NCI-H2196 (cell line): ENCODE data around the gene OAS3.
"Not testable (repeated sequence)": the region's sequence is repeated elsewhere in the genome, so short reads cannot be mapped to it uniquely, and the experiment has no call there.

Experiments used
- DNase-seq: peaks from one replicate; lab custom pipeline; 2025; ENCODE audit not compliant: unreplicated experiment; lab: John Stamatoyannopoulos, UW

The OAS3 gene, protein sequence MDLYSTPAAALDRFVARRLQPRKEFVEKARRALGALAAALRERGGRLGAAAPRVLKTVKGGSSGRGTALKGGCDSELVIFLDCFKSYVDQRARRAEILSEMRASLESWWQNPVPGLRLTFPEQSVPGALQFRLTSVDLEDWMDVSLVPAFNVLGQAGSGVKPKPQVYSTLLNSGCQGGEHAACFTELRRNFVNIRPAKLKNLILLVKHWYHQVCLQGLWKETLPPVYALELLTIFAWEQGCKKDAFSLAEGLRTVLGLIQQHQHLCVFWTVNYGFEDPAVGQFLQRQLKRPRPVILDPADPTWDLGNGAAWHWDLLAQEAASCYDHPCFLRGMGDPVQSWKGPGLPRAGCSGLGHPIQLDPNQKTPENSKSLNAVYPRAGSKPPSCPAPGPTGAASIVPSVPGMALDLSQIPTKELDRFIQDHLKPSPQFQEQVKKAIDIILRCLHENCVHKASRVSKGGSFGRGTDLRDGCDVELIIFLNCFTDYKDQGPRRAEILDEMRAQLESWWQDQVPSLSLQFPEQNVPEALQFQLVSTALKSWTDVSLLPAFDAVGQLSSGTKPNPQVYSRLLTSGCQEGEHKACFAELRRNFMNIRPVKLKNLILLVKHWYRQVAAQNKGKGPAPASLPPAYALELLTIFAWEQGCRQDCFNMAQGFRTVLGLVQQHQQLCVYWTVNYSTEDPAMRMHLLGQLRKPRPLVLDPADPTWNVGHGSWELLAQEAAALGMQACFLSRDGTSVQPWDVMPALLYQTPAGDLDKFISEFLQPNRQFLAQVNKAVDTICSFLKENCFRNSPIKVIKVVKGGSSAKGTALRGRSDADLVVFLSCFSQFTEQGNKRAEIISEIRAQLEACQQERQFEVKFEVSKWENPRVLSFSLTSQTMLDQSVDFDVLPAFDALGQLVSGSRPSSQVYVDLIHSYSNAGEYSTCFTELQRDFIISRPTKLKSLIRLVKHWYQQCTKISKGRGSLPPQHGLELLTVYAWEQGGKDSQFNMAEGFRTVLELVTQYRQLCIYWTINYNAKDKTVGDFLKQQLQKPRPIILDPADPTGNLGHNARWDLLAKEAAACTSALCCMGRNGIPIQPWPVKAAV

DNA sequence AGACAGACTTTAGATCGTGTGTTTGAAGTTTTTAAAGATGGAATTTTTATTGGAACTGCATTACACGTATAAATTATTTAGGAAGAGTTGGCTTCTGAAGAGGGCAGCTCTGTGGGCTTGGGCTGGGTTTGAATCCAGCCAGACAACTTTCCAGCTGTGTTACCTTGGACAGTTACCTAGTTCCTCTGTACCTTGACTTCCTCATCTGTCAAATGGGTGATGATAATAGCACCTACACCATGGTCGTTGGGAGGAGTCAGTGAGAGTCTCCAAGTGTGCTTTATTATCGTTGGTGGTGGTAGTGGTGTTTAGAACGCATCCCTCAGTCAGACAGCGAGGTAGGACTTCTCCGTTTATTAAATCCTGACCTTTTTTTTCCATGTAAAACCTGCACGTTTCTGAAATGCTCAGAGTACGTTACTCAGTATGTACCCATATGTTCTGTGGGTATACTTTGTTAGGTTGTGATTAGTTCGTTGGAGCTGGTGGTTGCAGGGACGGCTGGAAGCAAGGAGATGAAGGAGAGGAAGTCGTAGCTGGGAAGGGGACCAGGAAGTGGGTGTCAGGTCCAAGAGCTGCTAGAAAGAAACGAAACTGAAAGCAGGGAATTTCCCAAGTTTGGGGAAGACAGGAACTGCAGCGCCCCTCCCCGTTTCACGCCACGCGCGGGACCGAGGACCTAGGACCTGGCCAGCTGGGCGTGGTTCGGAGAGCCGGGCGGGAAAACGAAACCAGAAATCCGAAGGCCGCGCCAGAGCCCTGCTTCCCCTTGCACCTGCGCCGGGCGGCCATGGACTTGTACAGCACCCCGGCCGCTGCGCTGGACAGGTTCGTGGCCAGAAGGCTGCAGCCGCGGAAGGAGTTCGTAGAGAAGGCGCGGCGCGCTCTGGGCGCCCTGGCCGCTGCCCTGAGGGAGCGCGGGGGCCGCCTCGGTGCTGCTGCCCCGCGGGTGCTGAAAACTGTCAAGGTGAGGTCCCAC, at the start of gene OAS3:
Gene OAS3, plus strand, starts transcription at position 734 of the 979 bp plus-strand sequence. Its CDS starts 57 bp downstream, at position 791.
- peak; percentile 73 for DNase-seq

DNA sequence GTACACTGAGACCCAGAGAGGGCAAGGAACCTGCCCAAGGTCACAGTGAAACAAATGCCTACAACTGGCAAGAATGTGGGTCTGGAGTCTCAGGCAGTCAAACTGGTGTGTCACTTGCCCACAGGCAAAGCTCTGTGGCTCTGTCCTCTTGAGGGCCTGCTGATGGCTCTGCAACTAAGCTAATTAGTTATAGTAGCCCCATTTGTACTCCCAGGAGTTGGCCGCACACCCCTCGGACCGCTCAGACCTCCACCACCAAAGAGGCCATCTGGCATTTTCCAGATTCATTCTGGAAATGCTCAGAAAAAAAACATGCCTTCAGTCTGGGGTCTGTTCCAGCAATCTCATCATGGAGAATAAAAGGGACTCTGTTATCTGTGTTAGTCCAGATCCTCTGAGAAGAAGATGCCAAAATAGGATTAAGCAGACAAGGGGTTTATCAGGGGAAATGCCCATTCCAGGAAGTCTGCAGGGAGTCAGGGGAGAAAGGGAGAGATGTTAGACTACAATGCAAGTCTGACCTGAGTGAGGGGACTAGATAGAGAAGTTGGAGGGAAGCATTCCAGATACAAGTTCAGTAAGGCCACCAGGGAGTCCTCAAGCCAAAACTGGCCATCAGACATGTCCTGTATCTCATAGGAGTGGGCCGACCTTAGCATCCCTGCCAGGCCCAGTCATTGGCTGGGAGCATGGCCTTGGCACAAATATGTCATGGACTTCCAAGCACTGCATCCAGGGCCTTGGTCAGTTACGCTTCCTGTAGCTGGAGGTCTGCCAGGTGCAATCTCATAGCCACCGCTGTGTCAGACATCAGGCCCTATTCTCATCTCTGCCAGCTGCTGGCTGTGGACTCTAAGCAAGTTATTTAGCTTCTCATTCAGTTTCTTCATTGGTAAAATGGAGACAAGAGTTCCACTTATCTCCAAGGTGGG, 46.9 kb upstream of the OAS3 start:
- DNase-seq: peak; percentile 74

GRCh38 chr12:112892856-112893255, 45.4 kb upstream of the OAS3 start:
- DNase-seq: no peak

- no peak for DNase-seq
Measured at GRCh38 chr12:112894128-112894527, 44.1 kb upstream of the OAS3 start.

DNA sequence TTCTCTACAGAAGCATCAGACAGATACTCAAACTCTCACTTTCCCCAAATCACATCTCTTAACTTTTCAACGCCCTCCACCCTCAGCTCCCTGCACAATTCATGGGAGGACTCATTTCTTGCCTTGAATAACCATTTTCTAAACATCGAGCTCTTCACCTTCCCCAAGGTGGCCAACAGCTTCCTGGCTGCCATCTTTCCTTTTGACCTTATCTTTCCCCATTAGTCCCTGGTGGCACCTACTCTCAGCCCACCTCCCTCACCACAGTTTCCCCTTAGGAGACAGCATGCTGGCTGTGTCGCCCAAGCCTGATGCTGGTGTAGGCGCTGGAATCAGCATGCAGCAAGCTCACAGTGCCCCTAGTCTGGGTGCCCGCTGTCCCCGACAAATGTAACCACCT, 39.9 kb upstream of the OAS3 start:
- DNase-seq: no peak

GRCh38 chr12:112900298-112901145, 37.8 kb upstream of the OAS3 start:
- peak; percentile 85 for DNase-seq

GRCh38 chr12:112901271-112901670, 37.0 kb upstream of the OAS3 start:
- peak; percentile 92 for DNase-seq

DNA sequence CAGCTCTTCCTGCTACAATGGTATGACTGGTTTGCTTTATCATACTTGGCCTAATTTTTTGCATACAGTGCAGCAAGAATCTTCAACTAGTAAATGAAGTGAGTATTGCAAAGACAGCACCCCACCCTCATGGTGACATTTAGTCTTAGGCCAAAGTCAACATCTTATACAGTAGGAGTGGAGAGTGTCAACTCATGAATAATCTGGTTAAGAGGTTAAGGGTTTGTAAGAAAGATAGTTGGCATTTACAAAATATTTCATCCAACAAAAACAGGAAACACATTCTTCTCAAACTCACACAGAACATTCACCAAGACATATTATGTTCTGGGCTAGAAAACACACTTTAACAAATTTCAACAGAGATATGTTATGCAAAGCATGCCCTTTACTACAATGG, 33.7 kb upstream of the OAS3 start:
- no peak for DNase-seq

DNA sequence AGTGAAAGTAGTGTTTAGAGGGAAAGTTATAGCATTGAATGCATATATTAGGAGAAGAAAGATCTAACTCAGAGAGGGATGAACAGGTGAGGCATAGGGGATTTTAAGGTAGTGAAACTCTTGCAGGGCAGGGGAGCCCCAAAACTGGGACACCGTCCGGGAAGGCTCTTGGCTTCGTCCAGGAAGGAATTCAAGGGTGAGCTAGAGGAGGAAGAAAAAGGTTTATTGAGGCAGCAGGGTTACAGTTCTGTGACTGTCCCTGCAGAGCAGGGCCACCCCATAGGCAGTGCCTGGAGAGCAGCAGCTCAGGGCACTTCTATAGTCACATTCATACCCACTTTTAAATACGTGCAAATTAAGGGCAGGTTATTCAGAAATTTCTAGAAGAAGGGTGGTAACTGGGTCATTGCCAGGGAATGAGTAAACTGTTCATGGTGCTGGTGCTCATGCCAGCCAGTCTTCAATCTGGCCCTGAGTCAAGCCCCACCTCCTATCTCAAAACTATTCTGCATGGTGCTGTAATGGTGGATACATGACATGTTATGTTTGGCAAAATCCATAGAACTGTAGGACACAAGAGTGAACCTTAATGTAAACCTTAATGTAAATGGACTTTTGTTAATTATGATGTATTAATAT, 32.7 kb upstream of the OAS3 start:
- peak; percentile 45 for DNase-seq

DNA sequence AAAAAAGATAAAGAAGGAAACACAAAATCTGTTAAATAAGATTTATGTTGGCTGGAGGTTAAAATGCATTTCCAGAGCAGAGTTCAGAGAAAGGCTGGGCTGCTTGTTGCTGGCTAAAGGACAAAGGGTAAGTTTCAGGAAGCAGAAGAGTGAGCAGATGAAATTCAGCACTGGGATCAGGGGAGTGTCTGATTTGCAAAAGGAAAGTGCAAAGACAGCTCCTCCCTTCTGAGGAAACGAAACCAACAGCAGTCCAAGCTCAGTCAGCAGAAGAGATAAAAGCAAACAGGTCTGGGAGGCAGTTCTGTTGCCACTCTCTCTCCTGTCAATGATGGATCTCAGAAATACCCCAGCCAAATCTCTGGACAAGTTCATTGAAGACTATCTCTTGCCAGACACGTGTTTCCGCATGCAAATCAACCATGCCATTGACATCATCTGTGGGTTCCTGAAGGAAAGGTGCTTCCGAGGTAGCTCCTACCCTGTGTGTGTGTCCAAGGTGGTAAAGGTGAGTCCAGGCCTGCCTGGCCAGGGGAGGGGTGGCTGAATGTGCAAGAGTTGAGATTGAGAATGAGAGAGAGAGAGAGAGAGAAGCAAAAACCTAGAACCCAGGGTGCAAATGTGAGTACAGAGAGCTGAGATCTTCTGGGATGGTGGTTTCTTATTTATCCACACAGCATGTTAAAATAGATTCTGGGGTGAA, 31.4 kb upstream of the OAS3 start, which contains the start of gene OAS1:
Gene OAS1, plus strand, starts transcription at position 251 of the 703 bp plus-strand sequence. Its CDS starts 78 bp downstream, at position 329.
- peak; percentile 56 for DNase-seq

DNA sequence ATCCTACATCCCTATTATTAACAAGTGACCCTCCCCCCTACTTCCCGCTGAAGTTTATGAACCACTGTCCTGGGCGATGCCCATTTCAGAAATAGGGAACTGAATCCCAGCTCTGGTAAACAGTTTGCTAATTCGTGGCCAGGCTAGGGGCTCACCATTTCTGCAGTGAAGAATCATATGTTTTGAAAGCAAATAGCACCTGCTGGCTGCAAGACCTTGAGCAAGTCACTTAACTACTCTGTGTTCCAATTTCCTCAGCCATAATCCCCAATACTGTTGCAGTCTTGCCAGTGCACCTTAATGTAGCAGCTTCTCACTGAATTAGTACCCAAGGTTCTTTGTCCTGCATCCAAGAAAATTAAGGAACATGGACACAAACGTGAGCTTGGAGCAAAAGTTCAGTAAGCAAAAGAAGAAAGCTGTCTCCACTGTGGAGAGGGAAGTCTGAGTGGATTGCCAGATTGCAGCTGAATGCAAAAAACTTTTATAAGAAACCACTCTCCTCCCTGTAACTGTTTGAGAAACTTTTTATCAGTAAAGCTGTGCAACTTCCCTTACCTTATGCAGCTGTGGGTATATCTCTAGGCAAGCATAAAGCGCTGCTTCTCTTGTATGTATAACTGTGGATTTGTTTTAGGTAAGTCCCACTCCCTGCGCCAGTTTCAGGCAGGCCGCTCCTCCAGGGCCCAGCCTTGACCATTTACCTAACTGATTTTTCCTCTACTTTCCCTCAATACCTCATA, 30.7 kb upstream of the OAS3 start:
- DNase-seq: no peak

GRCh38 chr12:112908548-112908947, 29.7 kb upstream of the OAS3 start:
- DNase-seq: no peak

GRCh38 chr12:112909693-112910092, 28.6 kb upstream of the OAS3 start:
- DNase-seq: no peak

GRCh38 chr12:112913038-112913688, 25.1 kb upstream of the OAS3 start:
- no peak for DNase-seq

DNA sequence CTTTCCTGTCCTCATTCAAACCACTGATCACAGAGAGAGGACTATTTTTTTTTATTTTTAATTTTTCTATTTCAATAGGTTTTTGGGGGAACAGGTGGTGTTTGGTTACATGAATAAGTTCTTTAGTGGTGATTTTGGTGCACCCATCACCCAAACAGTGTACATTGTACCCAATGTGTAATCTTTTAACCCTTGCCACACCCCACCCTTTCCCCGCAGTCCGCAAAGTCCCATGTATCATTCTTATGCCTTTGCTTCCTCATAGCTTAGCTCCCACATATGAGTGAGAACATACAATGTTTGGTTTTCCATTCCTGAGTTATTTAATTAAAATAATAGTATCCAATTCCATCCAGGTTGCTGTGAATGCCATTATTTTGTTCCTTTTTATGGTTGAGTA, 24.4 kb upstream of the OAS3 start:
- DNase-seq: not testable (repeated sequence)

- peak; percentile 39 for DNase-seq
Measured at GRCh38 chr12:112916270-112916669, 22.0 kb upstream of the OAS3 start.
